Fibroblast of the conjunctiva (primary cell): ENCODE measurements around the gene TTC29.
"Not testable (repeated sequence)": the region's sequence is repeated elsewhere in the genome, so short reads cannot be mapped to it uniquely, and the experiment has no call there.

Source experiments
- DNase-seq: peaks from one replicate; pipeline ENCODE4 v3.0.0-alpha.2; 2010; ENCODE audit warnings: low read depth

Gene TTC29

DNA sequence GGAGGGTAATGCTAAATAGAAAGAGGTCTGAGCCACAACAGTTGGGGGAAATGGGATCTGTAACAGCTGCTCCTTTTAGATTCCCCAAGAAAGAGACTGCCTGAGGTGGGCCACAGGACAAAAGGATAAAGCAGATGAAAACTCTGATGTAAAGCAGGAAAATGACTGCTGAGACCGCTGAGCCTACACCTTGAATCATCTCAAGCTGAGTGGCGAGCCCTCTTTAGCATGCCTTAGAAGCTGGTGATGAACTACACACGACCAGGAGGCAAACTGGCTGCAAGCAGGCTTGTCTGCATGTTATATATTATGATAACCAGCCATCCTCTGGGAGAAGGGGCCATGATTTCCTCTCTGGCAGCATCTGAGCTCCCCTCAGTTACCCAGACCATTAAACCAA lies 88.4 kb downstream of the TTC29 start:
- no peak for DNase-seq

DNA sequence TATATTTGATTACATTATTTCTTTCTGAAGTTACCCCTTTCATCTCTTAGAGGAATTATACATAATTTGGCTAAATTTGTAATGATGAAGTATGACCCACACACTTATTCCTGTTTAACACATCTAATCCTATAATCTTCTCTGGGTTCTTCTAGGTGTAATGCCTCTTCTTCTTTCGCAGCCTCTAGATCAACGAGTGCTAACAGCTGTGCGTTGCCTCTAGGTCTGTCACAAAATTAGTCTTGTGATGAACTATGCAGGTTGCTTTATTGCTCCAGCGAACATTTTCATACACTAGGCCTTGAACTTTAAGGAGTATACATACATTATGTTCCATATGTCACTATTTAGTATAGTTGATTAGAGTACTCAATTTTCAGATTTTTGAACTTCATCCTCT lies 89.9 kb downstream of the TTC29 start:
- no peak for DNase-seq

DNA sequence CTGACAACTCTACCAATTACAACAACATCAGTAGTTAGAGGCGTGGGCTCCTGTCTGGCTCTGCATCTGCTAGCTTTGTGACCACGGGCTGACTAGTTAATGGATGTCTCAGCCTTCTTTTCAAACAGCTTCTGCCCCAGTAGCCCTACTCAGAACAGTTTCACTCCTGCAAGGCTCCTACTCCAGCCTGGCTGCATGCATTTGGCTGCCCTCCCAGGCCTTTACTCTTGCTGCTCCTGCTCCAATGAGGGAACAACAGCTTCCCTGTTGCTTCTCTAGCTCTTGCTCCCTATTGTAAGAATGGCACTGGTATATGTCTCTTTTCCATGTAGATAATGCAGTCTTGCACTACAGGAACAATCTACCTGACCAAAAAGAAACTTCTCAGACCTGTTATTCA lies 93.3 kb downstream of the TTC29 start:
- no peak for DNase-seq

DNA sequence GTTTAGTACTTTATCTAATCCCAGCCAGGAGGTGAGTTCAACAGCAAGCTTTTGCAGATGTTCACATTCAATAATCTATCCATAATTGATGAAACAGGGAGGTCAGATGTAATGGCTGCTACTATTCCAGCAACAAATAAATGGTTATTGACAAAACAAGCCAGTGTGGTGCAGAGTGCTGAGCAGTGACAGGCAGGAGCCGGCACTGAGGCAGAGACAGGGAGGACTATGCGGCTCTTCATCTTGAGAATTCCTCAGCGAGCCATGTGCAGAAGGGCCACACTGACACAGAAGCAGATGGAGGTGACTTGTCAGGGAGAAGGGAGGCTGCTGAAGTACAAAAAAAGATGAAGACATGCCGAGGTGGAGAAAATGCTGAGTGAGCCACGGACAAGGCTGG lies 98.3 kb downstream of the TTC29 start:
- no peak for DNase-seq

DNA sequence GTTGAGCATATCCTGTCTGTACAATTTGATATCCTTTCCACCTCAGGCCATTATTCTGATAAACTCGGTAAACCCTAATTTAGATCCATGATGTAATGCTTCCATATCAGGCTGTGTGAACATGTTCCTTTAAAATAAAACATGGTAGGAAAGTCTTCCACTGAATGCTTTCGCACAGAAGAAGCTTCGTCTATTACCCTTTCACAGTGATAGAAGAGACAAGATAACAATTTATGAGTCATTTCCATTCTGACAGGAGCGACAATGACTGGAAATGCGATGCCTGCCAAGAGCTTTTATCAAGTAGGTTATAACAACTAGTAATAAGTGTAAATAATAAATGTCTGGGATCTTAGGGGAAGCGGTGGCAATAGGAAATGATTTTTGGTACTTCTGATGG lies 98.8 kb downstream of the TTC29 start:
- DNase-seq: no peak

DNA sequence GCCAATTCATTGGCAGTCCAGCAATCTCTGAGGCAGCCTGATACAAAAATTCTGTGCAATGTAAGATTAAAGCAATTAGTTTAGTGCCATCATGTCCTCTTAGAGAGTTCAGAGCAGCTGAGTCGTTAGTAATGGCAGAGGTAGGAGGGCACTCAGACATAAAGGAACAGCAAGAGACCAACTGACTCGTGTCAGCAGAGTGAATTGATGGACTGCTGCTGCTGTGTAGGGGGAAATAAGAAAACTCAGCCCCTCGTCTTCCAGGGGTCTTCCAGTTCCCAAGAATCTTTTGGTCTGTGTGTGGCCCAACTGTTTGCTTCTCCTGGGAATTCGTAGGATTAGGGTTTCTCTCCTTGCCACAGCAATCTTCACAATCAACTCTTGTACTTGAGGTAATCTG lies 100.9 kb downstream of the TTC29 start:
- DNase-seq: no peak

DNA sequence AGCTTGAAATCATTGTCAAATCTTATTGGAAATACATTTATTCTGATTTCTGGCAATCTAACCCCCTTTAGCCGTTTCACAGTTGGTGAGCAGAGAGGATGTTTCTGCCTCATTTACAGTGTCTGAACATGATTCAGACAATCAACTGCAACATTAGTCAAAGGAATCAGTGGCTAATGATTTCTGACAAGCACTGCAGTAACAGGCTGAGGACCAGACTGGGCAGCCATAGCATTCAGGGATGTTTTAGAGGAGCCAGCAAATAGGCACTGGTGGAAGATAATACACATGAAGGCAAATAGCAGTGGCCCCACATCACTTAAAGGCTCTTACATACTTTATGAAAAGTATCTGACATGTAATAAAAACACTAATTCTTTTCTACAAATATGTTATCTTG lies 102.8 kb downstream of the TTC29 start:
- DNase-seq: no peak

DNA sequence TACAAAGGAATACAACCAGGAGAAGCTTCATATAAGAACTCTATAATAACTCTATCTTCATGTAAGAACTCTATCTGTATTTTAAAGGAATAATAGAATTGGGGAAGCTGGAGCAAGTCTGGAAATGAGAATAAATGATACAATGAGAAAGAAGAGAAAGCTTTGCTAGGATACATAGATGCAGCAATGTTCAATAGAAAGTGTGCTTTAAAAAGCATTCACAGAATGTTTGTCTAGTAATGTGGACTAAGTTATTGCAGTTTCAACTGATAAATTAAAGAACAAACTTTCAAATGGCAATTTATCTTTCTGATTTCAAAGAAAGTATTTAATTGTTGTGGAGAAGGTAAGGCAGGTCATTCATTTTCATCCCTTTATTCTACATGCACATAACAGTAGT lies 104.9 kb downstream of the TTC29 start:
- no peak for DNase-seq

DNA sequence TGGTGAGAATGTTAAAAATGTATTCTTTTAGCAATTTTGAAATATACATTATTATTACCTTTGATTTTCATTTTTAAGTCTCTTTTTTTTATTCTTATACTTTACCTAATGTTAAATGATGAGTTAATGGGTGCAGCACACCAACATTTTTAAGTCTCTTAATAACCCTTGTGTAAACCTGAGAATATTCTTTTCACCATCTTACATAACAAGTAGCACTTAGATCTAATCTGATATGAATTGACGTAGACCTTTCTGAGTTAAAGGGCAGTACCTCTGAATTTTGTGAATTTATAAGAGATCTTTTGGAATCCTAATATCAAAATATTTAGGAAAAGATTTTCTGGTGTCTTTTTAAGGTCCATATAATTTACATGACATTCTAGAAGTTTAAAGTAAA lies 110.6 kb downstream of the TTC29 start:
- DNase-seq: no peak

DNA sequence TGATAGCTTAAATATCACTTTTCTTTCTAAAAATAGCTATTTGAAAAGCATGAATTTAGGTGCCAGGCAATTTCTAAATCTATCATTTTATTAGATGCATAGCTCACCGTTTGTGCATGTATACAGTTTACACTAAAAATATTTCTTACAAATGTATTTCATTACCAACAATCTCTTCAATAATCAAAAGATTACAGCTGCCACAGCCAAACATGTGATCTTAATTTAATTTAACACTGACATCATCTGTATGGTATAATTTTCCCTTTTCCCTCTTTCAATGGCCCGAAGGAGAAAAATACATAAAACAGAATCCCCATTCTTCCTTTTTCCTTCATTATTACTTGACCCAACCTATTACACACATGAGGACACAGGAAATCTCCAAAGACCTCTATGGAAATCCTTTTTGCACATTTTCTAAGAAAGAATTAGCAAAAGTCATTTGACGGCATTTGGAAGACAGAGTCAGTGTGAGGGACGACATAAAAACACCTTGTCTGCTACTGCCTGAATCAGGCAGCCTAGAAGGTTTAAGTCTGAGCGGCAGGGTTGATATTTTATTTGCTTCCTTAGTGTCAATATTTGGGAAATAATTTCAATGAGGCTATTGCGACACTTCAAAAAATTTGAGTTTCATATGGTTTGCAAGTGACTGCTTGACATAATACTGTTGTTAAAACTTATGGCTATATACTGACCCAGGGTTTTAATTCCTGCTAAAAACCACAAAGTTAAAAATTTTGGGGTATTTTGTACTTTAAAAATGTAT lies 111.2 kb downstream of the TTC29 start:
- no peak for DNase-seq

DNA sequence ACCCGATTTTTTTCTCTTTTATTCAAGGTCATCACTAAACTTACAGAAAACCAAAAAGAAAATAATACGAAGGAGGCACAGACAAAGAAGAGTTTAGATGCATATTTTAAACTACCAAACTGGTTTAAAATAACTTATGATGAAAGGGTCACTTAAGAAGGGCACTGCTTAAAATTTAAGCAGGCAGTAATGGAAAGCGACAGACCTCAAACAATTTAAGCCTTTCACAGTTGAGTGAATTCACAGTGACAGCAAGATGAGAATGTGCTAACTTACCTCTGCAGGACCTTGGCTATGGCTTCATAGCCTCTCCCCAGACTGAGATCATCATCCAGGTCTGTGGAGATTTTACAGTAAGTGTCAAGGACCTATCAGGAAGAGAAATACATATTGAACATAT lies 112.1 kb downstream of the TTC29 start:
- DNase-seq: no peak

DNA sequence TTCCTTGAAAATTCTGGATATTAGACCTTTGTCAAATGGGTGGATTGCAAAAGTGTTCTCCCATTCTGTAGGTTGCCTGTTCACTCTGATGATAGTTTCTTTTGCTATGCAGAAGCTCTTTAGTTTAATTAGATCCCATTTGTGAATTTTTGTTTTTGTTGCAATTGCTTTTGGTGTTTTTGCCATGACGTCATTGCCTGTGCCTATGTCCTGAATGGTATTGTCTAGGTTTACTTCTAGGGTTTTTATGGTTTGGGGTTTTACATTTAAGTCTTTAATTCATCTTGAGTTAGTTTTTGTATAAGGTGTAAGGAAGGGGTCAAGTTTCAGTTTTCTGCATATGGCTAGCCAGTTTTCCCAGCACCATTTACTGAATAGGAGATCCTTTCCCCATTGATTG lies 122.7 kb downstream of the TTC29 start:
- DNase-seq: not testable (repeated sequence)

DNA sequence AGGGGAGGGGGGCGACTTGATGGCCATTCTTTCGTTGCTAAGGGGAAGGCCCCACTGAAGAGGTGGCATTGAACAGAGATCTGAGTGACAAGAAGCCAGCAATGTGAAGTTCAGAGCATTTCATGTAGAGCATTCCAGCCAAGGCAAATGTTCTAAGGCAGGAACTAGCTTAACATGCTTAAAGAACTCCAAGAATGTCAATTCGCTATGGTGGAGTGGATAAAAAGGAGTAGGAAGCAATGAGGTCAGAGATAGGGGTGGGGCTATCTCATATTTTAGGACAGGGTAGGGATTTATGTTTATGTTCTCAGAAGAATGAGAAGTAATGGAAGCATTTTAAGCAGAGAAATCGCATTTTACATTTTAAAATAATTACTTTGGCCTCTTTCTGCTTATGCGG lies 130.9 kb downstream of the TTC29 start:
- DNase-seq: no peak

DNA sequence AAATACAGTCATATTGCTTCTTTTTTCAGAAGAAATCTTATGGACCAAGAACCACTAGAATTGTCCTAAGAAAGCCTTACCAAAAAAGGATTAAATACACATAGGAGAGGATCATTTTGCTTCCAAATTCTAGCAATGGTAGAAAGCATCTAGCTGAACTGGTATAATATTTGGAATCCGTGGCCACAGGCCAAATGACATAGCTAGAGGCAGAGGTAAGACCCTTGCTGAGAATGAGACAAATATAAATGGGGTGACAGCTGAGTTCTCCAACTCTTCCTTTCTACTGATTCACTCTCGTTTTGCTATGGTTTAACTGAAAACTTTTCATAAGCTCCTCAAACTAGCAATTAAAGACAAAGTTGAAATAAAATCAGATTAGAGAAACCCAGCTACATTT lies 150.0 kb downstream of the TTC29 start:
- no peak for DNase-seq

DNA sequence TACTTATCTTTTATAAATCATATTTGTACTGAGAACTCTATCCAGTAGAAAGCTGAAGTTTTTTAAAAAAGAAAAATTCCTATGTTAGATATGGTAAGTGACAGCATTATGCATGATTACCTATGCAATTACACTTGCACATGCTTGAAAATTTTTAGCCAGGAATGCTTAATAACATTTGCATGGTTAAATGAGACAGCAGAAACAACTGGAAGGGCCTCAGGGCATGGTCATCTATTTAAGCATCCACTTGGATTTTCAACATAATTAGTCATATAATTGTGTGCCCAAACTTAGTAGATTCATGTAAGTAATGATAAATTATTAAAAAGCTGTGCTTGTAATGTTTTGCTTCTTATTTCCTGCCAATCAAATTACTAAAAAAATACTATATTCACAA lies 151.9 kb downstream of the TTC29 start:
- no peak for DNase-seq

DNA sequence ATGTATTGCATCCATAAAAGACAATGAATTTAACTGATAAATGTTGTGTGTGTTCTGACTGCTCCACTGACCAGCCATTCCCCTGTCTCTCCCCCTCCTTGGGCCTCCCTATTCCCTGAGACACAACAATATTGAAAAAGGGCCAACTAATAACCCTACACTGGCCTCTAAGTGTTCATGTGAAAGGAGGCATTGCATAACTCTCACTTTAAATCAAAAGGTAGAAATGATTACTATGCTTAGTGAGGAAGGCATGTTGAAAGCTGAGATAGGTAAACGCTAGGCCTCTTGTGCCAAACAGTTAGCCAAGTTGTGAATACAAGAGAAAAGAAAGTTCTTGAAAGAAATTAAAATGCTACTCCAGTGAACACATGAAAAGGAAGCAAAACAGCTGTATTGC lies 154.2 kb downstream of the TTC29 start:
- DNase-seq: no peak

DNA sequence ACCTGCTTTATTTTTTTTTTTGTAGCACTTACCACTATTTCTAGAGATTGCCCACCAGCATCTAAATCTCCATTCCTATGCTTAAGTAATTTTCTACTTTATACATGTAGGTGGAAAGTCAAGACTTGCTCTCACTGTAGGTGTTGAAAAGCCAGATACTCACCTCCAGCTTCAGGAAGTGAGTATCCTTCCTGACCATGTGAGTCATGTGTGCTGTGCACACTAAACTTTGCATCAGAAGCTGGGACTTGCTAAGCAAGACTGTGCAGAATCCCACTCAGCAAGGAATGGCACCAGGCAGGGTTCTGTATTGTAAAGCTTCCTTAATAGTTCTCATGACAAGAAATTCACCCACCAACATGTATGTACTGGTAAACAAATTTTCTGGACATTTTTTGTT lies 155.1 kb downstream of the TTC29 start:
- no peak for DNase-seq

DNA sequence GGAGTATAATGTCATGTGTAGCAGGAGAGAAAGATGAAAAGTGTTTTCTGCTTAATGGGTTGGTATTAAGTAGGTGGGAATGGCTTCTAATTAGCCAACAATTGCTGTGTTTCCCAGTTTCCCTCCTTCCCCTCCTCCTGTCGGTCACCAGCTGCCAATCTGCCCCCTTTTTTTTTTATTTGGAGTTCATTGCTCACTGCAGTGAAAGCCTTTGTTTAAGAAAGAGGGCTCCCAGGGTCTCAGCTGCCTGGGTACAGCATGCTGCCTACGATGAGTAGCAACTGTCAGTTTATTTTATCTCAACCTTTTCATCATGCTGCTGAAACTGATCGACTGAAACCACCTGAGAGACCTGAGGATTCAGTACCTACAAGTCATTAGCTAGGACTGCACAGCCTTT lies 157.9 kb downstream of the TTC29 start:
- DNase-seq: no peak

DNA sequence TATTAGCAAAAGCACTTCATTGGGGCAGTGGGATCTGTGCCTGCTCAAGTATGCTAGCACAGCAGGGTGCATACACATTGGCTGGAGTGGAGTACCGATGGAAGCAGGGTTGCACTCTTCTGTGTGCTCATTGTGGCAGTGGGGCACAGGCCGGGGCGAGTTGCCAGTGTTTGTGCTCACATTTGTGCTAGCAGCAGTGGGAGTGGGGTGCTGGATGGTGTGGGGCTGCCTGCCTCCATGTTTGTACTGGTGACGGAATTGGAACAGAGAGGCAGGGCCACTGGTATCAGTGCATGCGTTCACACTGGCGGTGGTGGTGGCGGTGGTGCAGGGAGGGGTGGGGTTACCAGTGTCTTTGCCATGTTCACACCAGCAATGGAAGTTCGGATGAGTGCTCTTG lies 169.0 kb downstream of the TTC29 start:
- DNase-seq: no peak

DNA sequence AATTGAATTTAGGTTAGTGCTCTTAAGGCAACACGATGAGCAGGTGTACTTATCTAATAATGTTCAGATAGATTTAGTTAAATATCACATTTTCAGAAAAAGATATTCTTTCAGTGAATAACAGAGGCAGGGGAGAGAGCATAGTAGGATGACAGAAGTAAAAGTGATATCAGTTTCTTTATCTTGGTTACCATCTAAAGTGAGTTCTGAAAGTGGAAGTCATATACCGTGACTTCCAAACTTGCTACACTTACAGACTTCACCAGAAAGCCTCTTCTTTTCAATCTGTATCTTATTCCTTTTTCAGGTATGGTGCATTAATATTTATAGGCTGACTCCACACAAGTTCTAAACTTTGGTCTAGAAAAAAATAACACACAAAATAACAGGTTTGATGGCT lies 182.1 kb downstream of the TTC29 start:
- DNase-seq: no peak

DNA sequence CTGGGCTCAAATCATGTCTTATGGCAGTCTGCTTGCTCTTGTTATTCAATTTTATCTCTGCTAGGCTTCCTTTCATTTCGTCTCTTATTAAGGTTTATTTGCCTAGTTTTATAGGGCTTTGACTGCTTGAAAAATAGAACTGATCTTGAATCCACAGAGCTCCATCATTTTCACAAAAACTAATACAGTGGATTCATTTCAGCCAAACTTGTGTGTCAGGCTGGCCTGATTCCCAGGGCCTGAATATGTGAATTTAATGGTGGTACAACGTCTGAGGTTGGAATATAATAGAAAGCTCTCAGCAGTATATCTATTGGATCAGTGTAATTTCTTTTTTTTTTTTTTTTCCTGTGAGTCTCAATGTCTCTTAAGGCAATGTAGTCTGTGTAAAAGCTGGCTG lies 183.6 kb downstream of the TTC29 start:
- DNase-seq: no peak

DNA sequence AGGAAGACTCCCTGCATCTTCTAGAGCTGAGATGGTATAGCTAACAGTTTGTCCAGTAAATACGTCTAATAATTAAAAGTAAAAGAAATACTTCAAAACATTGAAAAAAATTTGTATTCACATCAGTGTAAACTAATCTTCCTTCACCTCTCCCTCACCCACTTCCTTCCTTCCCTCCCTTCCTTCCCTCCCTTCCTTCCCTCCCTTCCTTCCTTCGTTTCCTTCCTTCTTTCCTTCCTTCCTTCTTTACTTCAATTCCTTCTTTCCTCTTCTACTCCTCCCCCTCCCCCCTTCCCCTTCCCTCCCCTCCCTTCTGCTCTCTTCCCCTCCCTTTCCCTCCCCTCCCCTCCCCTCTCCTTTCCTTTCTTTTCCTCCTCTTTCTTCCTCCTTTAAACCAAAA lies 203.2 kb downstream of the TTC29 start:
- DNase-seq: no peak

DNA sequence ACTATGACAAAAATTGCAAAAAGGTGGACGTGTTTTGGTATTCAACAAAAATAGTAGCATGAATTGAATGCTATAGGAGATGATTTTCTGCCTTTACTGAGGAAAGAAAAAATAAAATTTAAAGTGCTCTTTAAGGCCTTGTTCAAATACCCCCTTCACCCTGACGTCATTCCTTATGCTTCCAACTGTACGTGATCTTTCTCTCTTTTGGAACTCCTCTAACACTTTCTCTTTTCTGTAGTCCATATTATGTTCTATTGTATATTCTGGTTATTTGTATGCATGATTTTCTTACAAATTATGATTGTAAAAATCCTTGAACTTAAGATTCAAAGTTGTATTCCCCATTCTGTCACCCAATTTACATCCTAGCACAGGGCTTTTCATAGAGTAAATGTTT lies 206.5 kb downstream of the TTC29 start:
- DNase-seq: no peak

DNA sequence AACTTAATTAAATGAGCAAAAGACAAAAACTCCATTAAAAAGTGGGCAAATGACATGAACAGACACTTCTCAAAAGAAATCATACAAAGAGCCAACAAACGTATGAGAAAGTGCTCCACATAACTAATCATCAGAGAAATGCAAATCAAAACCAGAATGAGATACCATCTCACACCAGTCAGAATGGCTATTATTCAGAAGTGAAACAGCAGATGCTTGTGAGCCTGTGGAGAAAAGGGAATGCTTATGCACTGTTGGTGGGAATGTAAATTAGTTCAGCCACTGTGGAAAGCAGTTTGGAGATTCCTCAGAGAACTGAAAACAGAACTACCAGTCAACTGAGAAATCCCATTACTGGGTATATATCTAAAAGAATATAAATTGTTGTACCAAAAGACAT lies 222.1 kb downstream of the TTC29 start:
- not testable (repeated sequence) for DNase-seq

DNA sequence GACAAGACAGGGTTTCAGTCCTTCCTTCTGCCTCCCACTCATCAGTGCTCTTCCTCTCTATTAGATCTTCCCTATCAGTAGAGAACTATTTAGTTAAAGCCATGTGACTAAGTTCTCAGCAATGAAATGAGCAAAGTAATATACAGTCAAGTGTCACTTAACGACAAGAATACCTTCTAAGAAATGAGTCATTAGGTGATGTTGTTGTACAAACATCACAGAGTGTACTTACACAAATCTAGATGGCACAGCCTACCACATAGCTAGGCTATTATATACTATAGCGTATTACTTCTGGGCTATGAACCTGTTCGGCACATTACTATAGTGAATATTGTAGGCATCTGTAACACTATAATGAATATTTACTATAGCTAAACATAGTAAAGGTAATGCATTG lies 235.7 kb downstream of the TTC29 start:
- no peak for DNase-seq
